GM21723 (cell line): Measurements from ENCODE around the gene CFAP47.
"Not testable (repeated sequence)": the region's sequence is repeated elsewhere in the genome, so short reads cannot be mapped to it uniquely, and the experiment has no call there.

Experiments
- ATAC-seq: cut with Tn5 transposase; IDR thresholded peaks from one replicate; pipeline ENCODE4 v1.9.1; 2021; ENCODE audit warnings: mild to moderate bottlenecking, moderate library complexity; ENCODE audit not compliant: unreplicated experiment

Gene CFAP47

DNA sequence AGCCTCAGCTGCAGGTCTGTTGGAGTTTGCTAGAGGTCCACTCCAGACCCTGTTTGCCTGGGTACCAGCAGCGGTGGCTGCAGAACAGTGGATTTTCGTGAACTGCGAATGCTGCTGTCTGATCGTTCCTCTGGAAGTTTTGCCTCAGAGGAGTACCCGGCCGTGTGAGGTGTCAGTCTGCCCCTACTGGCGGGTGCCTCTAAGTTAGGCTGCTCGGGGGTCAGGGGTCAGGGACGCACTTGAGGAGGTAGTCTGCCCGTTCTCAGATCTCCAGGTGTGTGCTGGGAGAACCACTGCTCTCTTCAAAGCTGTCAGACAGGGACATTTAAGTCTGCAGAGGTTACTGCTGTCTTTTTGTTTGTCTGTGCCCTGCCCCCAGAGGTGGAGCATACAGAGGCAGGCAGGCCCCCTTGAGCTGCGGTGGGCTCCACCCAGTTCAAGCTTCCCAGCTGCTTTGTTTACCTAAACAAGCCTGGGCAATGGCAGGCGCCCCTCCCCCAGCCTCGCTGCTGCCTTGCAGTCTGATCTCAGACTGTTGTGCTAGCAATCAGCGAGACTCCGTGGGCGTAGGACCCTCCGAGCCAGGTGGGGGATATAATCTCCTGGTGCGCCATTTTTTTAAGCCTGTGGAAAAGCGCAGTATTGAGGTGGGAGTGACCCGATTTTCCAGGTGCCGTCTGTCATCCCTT is 315.4 kb downstream of the CFAP47 start:
- ATAC-seq = not testable (repeated sequence)

DNA sequence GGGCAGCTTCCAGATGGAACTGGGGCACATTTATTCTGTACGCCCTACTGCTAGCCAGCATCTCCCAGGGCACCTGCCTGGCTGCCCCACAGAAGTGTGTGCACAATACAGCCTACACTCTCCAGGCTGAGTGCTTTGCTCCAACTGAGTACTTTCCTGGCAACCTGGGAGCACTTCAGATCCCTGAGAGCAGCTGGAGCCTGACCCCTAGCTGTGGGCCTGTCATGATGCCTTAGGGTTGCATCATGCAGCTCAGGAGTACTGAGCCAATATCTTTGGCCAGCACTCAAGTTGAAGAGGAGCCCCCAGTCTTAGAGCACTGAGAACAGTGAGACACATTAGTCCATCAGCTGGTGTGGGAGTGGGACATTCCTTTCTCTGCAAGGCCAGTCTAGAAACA is 321.9 kb downstream of the CFAP47 start:
- no peak for ATAC-seq

DNA sequence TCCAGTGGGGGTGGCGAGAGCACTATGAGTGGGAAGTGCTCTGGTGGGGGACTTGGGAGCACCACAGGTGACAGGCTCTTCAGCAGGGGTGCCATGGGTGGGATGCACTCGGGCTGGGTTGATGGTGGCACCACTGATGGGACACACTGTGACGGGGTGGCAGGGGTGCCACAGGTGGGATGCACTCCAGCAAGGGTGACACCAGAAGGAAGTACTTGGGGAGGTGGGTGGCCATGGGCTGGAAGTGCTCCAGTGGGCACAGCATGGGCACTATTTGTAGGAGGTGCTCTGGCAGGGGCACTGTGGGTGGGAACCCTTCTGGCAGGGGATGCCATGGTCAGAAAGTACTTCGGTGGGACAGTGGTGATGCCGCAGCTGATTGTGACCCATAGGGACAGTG is 346.6 kb downstream of the CFAP47 start:
- no peak for ATAC-seq

DNA sequence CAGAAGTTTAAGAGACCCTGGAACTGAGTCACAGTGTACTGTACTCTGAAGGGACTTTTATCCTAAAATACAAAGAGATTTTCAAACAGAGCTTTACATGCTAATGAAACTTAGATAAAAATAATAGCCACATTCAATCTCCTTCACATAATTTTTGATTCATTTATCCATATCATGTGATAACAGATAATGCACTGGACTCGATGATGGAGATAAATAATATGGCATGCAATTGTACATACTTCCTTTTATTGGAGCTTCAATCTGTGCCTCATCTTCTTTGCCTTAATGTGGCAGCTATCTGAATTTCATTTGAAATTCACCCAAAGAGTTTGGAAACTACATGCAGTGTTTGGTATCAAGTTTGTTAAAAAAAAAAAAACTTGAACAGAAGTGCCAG is 390.6 kb downstream of the CFAP47 start:
- ATAC-seq = no peak

DNA sequence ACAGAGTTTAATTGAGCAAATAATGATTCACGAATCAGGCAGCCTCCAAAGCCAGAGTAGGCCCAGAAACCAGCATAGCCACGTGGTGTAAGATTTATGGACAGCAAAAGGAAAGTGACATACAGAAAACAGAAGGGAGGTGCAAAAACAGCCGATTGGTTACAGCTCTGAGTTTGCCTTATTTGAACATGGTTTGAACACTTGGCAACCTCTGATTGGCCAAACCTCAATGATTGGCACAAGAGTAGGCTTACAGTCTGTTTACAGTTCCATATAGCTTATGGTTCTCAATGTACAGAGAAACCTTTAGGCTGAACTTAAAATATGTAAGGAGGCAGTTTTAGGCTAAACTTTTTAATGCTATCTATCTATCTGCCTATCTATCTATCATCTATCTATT is 394.8 kb downstream of the CFAP47 start:
- no peak for ATAC-seq

DNA sequence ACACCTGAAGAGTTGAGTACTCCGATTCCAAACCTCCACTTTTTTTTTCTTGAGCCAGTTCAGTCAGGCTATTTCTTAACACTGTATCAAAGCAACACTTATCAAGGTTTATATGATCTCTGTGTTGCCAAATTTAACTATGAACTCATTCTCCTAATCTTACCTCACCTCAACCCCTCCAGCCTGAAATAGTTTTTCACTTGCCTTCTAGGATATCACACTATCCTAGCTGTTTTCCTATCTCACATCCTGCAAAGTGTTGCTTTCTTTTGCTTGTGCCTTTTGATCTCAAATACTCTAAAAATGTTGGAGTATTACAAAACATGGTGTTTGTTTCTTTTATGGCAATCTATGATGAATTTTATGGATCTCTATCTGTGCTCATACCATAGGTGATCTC is 415.0 kb downstream of the CFAP47 start:
- ATAC-seq = no peak

DNA sequence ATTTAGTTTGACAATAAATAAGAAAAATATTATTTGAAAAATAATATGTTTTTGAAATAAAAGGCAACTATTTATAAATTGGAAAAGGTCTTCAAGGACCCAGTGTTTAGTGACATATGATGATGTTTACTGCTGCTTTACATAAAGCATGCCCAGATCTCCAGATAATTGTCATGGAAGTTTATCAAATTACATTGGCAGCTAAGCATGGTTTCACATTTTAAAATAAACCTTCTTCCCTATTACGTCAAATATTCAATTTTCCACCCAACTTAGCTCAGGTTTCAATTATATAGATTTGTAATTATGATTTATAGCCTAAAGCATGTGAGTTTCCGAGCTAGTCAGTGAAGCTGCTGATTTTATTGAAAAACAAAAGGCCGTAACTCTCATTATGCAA is 417.2 kb downstream of the CFAP47 start:
- ATAC-seq = no peak

DNA sequence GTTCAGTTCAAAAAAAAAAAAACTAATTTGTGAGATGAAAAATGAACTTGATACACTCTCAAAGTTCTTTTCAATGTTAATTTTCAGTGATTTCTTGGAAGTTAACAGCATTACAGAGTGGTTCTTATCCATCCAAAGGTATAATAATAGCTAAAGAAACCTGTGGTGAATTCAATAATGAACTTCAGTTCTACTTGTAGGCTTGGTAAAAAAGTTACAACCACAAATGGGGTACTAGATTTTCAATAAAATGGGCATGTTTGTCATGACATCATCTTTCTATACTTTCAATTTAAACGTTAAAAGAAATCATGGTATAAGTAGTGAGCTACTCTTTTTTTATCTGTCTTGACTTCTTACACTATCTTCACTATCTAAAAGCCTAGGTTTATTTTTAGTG is 424.8 kb downstream of the CFAP47 start:
- ATAC-seq = no peak

DNA sequence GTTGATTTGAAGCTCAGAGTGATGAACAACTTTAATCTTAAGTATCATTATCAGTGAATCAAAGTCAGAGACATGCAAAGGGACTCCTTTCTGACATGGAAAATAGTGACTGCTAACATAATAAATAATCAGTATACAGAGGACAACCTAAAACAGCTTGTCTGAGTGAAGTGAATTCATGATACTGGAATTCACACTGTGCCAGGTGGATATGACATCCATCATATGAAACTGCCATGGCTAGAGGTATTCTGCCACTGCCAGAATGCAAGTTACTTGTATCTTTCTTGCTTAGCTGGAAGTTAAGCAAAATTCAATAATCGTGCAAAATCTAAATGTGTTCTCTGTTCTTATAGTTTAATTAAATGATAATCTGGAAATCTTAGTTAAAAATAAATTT is 429.0 kb downstream of the CFAP47 start:
- no peak for ATAC-seq

DNA sequence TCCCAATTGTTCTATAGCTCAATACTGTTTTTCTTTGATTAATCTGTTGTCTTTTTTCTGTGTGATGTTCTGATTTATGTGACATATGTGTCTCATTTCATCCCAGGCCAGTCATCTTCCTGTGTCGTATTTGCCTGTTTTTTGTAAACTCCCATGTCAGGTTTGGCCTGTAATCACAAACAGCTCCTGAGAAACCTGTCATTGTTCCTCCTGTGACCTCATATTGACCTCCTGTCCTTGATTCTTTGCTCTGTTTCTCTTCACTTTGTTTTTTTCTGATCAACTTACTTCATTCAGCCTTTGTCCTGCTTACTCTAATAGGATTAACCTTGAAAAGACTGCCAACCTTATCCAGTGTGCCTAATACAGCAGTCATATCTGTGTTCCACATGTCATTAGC is 438.3 kb downstream of the CFAP47 start:
- no peak for ATAC-seq

DNA sequence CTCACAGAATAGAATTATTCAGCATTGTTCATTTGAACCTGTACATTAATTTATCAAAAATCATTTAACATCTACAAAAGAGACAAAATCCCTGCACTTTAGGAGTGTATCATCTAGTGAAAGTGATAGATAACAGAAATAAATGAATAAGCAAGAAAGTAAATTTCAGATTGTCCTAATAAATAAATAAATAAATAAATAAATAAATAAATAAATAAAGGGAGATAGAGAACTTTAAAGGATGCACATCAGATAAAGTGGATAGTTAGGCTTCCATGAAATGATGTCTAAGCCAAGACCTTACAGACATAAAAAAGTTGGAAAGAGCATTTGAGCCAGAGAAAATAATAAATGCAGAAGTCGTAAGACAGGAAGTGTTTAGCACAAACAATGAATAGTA is 444.7 kb downstream of the CFAP47 start:
- ATAC-seq = no peak

DNA sequence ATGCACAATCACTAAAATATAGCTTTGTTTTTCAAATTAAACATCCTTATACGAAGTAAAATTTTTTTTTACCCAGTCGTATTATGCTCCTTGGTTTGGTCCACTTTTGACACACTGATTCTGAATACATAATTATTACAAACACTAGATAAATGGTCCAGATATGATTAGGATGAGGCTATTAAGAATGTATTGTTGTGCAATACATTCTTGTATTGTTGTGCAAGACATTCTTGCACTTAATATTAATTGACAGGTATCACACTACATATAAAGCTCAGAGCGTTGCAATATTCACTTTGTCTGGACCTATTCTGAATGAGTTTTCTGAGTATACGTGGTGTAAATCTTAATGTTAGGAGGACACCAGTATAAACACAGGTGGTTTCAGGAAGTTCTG is 464.0 kb downstream of the CFAP47 start:
- ATAC-seq = no peak

DNA sequence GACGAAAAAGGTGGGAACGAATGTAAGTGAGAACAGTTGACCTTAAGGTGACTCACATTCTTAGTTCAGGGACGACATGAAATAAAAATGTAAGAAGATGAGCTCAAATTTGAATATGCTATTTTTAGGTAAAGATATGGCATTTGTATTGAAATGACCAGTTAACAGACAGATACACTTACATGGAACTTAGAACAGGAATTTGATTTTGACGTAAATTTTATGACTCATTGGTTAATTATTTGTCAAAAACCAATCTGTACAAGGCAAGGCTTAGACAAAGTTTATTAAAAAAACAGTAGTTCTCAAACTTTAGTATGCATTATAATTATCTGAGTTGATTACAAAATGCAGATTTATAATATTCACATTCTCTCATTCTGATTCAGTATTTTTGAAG is 469.4 kb downstream of the CFAP47 start:
- no peak for ATAC-seq

DNA sequence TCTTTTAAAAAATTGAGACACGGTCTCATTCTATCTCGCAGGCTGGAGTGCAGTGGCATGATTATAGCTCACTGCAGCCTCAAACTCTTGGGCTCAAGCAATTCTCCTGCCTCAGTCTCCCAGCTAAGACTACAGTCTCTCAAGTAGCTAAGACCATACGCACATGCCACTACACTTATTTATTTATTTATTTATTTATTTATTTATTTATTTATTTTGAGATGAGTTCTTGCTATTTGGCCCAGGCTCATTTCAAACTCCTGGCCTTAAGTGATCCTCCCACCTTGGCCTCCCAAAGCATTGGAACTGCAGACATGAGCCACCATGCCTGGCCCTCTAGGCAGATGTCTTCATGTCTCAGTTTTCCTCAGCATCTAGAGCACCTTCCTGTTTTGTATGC is 482.2 kb downstream of the CFAP47 start:
- ATAC-seq = no peak

DNA sequence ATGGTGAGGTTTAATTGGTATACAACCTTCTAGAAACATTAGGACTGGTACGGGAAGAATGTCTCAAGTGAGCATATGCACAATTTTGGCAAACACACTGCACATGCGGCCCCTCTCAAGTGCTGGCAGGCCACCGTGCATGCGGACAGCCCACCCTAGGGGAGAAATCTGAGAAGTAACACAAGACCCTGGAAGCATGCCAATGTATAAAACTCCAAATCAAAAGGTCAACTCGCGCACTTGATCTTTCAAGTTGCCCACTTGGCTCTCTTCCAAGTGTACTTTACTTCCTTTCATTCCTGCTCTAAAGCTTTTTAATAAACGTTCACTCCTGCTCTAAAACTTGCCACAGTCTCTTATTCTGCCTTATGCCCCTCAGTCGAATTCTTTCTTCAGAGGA is 488.3 kb downstream of the CFAP47 start:
- no peak for ATAC-seq

DNA sequence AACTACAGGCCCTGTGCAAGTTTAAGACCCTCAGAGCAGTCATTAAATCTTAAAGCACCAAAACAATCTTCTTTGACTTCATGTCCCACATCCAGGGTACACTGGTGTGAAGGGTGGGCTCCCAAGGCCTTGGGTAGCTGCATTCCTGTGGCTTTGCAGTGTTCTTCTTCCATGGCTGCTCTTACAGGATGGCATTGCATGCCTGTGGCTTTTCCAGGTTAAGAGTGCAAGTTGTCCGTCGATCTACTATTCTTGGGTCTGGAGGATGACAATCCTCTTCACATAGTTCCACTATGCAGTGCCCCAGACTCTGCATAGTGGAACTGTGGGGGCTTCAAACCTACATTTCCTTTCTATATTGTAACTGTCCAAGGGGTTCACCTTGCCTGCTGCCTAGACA is 494.5 kb downstream of the CFAP47 start:
- no peak for ATAC-seq

DNA sequence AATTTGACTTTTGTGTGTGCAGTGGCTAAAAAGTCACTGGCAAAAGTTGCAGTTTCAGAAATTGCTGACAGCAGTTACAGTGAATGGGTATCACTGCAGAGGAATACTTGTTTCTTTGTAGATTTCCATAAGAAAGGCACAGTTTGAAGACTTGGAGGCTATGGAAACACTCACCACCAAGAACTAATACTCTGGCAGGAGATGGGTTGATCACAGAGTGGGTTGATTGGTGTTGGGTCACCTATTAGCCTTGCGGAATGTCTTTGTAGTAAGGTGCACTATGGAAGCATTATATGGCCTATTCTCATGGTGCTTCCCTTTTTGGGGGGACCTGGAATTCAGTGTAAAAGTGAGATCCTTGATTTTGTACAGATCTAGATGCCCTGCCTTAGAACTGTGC is 502.8 kb downstream of the CFAP47 start:
- no peak for ATAC-seq

DNA sequence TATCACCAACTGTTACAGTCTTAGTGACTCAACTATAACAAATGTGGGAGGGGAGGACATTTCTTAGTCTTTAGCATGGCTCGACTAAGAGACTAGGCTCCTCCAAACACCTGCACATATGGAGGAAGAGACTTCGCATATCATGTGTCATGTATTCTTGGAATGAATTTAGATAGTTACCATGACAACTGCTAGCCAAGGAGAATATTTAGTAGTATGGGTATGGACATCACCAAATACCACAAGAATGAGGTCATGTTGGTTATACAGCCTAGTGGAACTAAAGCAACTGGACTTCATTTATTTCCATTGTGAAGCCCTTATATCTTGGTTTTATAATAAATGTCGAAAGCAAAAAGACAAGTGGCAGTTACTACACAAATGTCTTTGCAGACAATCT is 512.3 kb downstream of the CFAP47 start:
- no peak for ATAC-seq

DNA sequence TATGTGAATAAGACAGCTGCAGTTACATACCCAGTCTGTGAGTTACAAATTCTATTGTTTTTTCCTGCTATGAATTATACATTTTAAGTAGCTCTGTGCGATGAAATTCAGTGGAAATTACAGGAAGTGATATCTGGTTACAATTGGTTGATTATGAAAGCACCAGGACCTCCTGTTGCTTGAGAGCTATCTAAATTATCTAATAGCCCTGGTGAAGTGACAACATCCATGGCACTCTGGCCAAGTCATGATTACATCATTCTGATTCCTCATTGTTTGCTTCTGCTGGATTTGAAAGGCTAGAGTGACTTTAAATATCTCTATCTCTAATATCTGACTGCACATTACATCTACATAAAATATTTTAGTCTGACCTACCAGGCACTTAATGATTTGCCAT is 515.0 kb downstream of the CFAP47 start:
- ATAC-seq = no peak
